ENCODE measurements around the gene MTCL1.

Gene MTCL1

GRCh38 chr18:8707556-8708300, 2.4 kb downstream of the MTCL1 start:
- DNase-seq (ENCODE audit: extremely low spot score): no peak
- no peak for TF ChIP-seq PKNOX1 (IDR thresholded peaks at IDR 0.05)
- TF ChIP-seq L3MBTL2 (conservative IDR thresholded peaks at IDR 0.05): no peak
- no peak for TF ChIP-seq NFRKB (IDR thresholded peaks at IDR 0.05)
- no peak for TF ChIP-seq ELF4 (IDR thresholded peaks at IDR 0.05)
- no peak for TF ChIP-seq ZNF384 (IDR thresholded peaks at IDR 0.05)
- no peak for TF ChIP-seq SUZ12 (IDR thresholded peaks at IDR 0.05)
- TF ChIP-seq FOXM1 (IDR thresholded peaks at IDR 0.05; ENCODE audit: borderline replicate concordance): no peak
- CTCF ChIA-PET: interaction anchor here (1.2 kb wide), 1 partner anchor 11 kb away, joined by 3 read pairs; no protein-coding TSS in a partner anchor
- POLR2A ChIA-PET: interaction anchor here (1.1 to 1.7 kb wide), 4 partner anchors 10 to 18 kb away, joined by 3 to 5 read pairs (median 3); no protein-coding TSS in a partner anchor

GRCh38 chr18:8708670-8709069, 3.3 kb downstream of the MTCL1 start:
- no peak for DNase-seq (ENCODE audit: extremely low spot score)
- ChIA-PET CTCF (no interaction called here), POLR2A (no interaction called here)
- TF ChIP-seq FOXK2 (IDR thresholded peaks at IDR 0.05): no peak

GRCh38 chr18:8709248-8710059, 4.1 kb downstream of the MTCL1 start:
- TF ChIP-seq NFRKB (IDR thresholded peaks at IDR 0.05) (no peak), SUZ12 (IDR thresholded peaks at IDR 0.05) (no peak), TARDBP (IDR thresholded peaks at IDR 0.05) (no peak), SP1 (IDR thresholded peaks at IDR 0.05) (no peak), L3MBTL2 (conservative IDR thresholded peaks at IDR 0.05) (no peak), PKNOX1 (IDR thresholded peaks at IDR 0.05) (no peak), BHLHE40 (IDR thresholded peaks at IDR 0.05; ENCODE audit: borderline replicate concordance) (no peak)
- ChIA-PET POLR2A (no interaction called here), CTCF (no interaction called here)
- no peak for DNase-seq (ENCODE audit: extremely low spot score)

- no peak for TF ChIP-seq NFRKB (IDR thresholded peaks at IDR 0.05)
- TF ChIP-seq SUZ12 (IDR thresholded peaks at IDR 0.05): no peak
- TF ChIP-seq ZNF384 (IDR thresholded peaks at IDR 0.05): no peak
- TF ChIP-seq PKNOX1 (IDR thresholded peaks at IDR 0.05): no peak
- TF ChIP-seq FOXK2 (IDR thresholded peaks at IDR 0.05): no peak
- TF ChIP-seq CTBP1 (IDR thresholded peaks at IDR 0.05; ENCODE audit: borderline replicate concordance): no peak
- TF ChIP-seq TARDBP (IDR thresholded peaks at IDR 0.05): no peak
- TF ChIP-seq ARNT (IDR thresholded peaks at IDR 0.05): no peak
- TF ChIP-seq FOXA1 (IDR thresholded peaks at IDR 0.05): no peak
- TF ChIP-seq LEF1 (IDR thresholded peaks at IDR 0.05; ENCODE audit: borderline replicate concordance): no peak
- TF ChIP-seq BHLHE40 (IDR thresholded peaks at IDR 0.05; ENCODE audit: borderline replicate concordance): no peak
- TF ChIP-seq ELF4 (IDR thresholded peaks at IDR 0.05): no peak
- no peak for TF ChIP-seq SP1 (IDR thresholded peaks at IDR 0.05)
- no peak for TF ChIP-seq L3MBTL2 (conservative IDR thresholded peaks at IDR 0.05)
- no peak for DNase-seq (ENCODE audit: extremely low spot score)
- CTCF ChIA-PET: no interaction called here
- POLR2A ChIA-PET: no interaction called here
These were observed 6.4 kb downstream of the MTCL1 start for GRCh38 chr18:8711736-8712135.

GRCh38 chr18:8713691-8714090, 8.3 kb downstream of the MTCL1 start:
- no peak for TF ChIP-seq CTBP1 (IDR thresholded peaks at IDR 0.05; ENCODE audit: borderline replicate concordance)
- no peak for TF ChIP-seq HDGF (IDR thresholded peaks at IDR 0.05; ENCODE audit: borderline replicate concordance)
- no peak for TF ChIP-seq SP1 (IDR thresholded peaks at IDR 0.05)
- TF ChIP-seq ARNT (IDR thresholded peaks at IDR 0.05): no peak
- TF ChIP-seq BHLHE40 (IDR thresholded peaks at IDR 0.05; ENCODE audit: borderline replicate concordance): no peak
- TF ChIP-seq SUZ12 (IDR thresholded peaks at IDR 0.05): no peak
- no peak for TF ChIP-seq FOXK2 (IDR thresholded peaks at IDR 0.05)
- no peak for TF ChIP-seq LEF1 (IDR thresholded peaks at IDR 0.05; ENCODE audit: borderline replicate concordance)
- TF ChIP-seq L3MBTL2 (conservative IDR thresholded peaks at IDR 0.05): no peak
- no peak for TF ChIP-seq TARDBP (IDR thresholded peaks at IDR 0.05)
- TF ChIP-seq ZNF384 (IDR thresholded peaks at IDR 0.05): no peak
- no peak for TF ChIP-seq FOXM1 (IDR thresholded peaks at IDR 0.05; ENCODE audit: borderline replicate concordance)
- no peak for TF ChIP-seq ELF4 (IDR thresholded peaks at IDR 0.05)
- no peak for TF ChIP-seq FOXA1 (IDR thresholded peaks at IDR 0.05)
- TF ChIP-seq NFRKB (IDR thresholded peaks at IDR 0.05): no peak
- TF ChIP-seq PKNOX1 (IDR thresholded peaks at IDR 0.05): no peak
- DNase-seq (ENCODE audit: extremely low spot score): no peak
- POLR2A ChIA-PET: no interaction called here
- CTCF ChIA-PET: no interaction called here
